ENCODE results near the gene TGFB2.

The TGFB2 gene

GRCh38 chr1:218336328-218336727 is 8.8 kb upstream of the TGFB2 start:
- DNase-seq = no peak

DNA sequence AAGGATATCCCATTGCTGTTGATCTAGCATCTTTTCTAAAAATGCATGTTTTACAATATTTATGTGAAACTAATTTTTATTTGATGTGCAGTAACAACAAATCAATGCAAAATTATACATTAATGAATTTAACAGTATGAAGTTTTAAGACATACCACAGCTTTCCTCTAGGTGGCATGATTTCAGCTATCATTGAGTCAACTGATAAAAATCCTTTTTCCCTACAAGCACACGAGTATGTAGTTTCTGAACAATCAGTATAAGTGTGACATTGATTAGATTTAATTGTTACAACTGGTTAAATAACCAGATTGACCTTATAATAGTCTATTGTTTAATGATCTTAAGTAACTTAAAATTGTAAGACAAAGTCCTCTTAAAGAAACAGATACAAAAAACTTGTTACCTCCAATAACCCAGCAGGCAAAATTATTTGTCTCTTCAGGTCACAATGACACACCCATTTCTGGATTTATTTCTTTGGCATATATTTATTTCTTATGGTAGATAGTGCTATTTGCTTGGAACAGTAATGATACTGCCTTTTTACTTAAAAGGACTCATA is 5.8 kb upstream of the TGFB2 start:
- DNase-seq = no peak

GRCh38 chr1:218341325-218341724 is 3.8 kb upstream of the TGFB2 start:
- no peak for DNase-seq

DNA sequence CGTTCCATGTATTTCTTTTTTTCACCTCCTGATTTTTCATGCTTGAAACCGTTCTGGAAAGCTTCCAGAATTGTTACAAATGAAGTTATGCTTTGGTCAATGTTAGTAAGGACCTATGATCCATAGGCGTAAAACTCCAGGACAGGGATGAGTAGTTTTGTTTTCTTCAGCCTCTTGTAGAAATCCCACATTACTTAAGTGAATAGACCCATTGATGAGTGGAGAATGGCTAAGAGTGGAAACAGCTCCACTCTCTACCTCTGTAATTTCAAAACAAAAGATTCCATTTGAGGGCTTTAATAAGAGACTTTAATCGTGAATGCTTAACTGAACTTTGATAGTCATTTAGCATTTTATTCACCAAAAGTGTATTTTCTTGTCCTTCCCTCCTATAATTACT is 3.0 kb upstream of the TGFB2 start:
- no peak for DNase-seq

- DNase-seq = peak; percentile 39
Measured at GRCh38 chr1:218345673-218346390, 696 bp downstream of the TGFB2 start.

- no peak for DNase-seq
Measured at GRCh38 chr1:218346391-218347204, 1.5 kb downstream of the TGFB2 start.

- DNase-seq = no peak
Measured at GRCh38 chr1:218347336-218347722, 2.2 kb downstream of the TGFB2 start.

DNA sequence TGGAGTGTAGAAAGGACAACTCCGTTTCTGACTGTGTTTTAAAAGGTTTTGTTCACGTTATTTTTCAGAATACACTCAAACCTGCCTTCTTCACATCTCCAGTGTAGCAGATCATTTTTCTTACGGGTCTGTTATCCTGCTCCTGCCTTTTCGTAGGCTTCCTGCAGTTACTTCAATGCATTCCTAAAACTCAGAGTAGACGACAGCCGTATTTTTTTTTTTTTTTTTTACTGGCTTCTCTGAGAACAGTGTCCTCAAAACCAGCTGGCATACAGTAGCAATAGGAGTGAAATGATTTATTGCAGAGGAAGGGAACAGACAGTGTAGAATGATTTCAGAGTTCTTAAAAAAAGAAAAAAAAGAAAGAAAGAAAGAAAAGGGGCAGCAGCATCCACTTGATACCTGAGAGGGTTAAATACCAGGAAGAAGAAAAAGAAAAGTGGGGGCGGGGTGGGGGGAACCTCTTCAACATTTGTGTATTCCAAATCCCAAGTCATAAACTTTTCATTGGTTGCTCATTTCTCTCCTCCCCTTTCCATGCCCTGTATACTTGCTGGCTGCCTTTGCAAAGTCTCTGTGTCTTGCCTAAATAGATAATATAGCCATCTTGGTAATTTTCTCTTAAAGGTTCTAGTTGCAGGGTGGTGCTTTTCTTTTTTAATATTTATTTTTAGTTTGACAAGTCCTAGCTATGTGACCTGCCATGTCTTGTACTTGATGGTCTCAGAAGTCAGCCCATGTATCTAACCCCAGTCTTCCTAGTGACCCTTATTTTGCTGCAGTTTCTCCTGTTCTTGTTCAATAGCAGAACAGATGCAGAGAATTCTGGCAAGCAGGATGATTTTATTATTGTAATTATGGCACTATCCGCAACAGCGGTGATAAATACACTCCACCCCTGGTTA is 2.8 kb downstream of the TGFB2 start:
- no peak for DNase-seq

- no peak for DNase-seq
Measured at GRCh38 chr1:218348628-218349071, 3.5 kb downstream of the TGFB2 start.

GRCh38 chr1:218349348-218350034 is 4.4 kb downstream of the TGFB2 start:
- no peak for DNase-seq

DNA sequence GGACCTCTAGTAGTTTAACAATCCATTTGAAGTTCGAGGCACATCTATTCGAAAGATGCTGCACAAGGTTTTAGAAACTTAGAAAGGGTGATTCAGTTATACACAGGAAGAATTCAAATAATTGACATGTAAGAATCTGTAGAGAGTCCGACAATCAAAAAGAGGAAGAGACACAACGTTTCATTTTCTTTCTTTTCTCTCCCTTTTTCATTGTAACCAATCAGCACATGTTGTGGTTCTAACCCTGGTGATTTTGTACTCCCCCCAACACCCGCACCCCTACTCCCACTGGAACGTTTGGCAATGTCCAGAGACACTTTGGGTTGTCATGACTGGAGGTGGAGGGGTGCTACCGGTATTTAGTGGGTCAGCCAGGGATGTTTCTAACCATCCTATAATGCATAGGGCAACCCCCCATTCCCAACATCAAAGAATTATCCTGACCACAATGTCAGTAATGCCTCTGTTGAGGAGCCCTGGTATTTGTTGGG is 4.9 kb downstream of the TGFB2 start:
- no peak for DNase-seq

DNA sequence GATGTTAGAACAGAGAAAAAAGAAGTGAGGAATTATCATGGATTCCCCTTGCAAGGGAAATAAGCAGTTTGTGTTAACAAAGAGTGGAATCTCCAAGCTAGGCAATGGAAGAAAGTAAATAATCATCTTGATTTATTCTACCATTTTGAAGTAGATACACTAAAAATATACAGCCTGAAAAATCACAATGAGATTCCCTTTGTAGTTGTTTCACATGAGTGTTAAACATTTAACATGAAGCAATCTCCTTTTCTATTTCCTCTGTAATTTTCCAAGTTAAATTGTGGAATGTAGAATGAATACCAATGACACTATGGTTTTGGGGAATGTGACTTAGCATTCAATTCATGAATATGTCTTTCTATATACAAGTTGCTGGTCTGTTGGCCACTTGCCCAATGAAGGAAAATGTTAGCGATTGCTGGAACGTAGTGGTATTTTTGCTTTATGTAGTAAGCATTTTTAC is 5.7 kb downstream of the TGFB2 start:
- DNase-seq = no peak

DNA sequence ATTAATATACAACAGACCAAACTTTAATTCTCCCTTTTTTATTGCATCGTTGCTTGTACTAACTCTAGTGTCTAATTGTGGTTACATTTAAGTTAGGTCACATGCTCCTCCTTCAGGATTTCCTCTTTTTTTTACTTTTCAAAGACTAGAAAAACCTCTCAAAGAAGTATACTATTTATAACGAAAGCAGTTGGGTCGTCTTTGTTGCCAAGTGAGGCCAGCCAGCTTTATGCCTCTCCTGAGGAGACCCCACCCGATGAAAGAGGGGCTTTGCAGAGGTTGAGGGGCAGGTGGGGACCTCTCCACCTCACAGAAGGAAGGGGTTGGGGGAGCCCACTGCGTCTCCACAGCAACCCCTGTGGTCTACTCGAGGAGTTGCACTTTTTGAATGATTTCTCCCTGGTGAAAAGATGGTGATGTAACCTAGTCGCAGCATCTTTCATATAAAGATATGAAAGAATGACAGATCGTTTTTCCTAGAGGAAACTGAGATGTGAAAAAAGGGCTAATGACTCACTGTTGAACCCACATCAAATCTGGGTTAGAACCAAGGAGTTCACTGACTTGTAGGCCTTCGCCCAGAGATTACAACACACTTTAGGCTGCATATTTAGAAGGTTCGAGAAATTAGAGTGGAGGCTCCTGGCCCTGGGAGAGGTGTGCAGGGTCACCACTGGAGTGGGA is 6.4 kb downstream of the TGFB2 start:
- peak; percentile 39 for DNase-seq

- DNase-seq = no peak
Measured at GRCh38 chr1:218352075-218352438, 6.9 kb downstream of the TGFB2 start.

- no peak for DNase-seq
Measured at GRCh38 chr1:218353656-218354055, 8.5 kb downstream of the TGFB2 start.

DNA sequence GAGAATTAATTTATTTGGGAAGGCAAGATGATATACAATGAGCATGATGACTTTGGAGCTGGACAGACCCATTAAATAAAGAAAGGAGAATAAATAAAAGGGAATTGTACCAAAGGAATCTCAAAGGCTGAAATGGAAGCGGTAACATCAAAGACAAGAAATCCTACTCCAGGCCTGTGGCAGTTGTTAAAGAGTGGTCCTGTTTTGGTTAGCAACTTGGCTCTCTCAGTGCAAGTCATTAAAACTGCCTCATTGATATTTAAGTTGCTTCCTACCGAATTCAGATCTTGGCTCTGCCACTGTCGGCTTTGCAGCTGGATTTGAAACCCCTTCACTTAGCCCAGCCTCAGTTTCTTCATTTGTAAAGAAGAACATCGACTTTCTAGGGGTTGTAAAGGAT is 10.1 kb downstream of the TGFB2 start:
- DNase-seq = no peak

GRCh38 chr1:218357211-218357892 is 12.2 kb downstream of the TGFB2 start:
- DNase-seq = no peak

GRCh38 chr1:218357893-218358232 is 12.7 kb downstream of the TGFB2 start:
- DNase-seq = no peak

DNA sequence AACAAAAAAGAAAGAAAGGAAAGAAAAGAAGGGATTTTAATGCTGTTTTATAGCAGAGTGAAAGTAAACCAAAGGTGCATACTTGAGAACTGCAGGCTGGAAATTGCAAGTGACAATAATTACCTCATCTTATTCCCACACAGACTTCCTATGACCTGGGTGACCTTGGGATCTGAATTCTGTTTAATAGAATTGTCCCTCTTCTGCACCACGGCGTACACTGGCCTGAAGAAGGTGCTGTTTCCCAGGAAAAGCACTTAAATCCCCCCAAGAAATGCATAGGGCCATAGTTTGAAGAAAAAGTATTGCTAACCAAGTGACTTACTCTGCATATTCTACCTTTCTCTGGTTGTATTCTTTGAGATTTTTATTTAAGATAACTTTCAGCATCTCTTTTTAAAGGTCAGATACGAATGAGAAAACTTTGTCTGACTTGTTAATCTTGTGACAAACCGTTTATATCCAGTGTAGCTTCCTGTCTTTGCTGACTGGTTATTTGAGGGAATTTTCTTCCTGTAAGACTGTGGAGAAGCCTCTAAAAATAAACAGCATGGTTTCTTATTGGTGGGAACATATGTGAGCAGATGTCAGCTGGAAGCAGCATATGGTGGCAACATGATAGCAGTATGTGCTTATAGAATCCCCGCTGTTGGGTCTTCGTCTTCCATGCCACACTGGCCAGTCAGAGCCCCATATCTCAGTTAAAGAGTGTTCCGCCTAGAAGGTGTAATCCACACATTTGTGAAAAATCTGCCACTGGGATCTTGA is 16.3 kb downstream of the TGFB2 start:
- no peak for DNase-seq

- DNase-seq = no peak
Measured at GRCh38 chr1:218362418-218363076, 17.4 kb downstream of the TGFB2 start.

Measured in activated CD4-positive, alpha-beta T cell treated with anti-CD3 and anti-CD28 coated beads for 48 hours (primary cell).